HCEC 1CT (cell line): ENCODE measurements around the gene GFRA1.
A peak's percentile ranks its signal among the peaks of the same experiment; 100 is the strongest.

Experiments used
- DNase-seq: peaks from one replicate; pipeline ENCODE4 v3.0.0-alpha.2; 2017

GFRA1 gene

DNA sequence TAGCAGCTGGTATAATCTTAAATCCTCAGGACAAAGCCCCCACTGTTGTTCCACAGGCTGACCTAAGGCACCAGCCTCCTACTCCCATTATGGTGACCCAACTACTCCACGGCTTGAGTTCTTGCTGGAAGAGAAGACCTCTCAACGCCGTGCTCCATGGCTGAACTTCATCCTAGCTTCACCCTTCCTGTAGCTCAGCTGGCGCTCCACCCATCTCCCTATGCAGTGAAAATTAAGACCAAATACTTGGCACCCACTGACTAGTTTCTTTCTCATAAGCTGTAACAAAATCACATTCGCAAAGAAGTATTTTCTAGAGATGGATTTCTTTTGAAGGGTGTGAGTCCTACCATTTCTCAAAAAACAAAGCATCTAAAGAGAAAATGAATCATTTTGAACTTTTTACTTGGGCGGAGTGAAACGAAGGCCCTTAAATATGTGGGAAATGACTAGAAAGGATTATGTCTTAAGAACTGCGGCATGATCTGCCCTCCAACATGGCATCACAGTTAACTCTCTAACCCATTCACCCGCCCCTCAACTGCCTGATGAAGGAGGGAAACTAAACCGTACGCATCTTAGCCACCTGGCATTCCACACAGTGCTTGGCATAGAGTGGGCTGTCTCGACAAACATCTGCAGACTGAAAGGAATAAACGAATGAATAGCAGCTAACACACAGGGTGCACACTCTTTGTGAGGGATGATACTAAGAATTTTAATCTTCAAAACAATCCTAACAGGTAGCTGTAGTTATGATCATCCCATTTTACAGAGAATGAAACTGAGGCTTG is 32.7 kb downstream of the GFRA1 start:
- no peak for DNase-seq

DNA sequence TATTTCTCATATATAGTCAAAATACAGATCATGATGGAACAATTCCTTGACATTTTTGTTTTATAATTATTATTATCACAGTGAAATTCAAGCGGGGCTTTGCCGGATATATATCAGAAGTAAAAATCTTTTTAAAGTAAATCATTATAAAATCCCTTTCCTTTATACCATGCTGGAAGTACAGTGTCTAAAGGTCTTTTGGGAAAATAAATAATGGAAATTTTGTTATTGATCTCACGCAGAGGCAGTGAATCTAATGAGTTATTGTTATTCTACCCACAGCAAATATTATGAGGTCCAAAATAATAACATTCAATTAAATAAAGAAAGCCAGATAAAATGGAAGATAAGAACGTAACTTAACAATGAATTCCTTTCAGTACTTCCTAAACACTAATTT is 33.8 kb downstream of the GFRA1 start:
- no peak for DNase-seq

DNA sequence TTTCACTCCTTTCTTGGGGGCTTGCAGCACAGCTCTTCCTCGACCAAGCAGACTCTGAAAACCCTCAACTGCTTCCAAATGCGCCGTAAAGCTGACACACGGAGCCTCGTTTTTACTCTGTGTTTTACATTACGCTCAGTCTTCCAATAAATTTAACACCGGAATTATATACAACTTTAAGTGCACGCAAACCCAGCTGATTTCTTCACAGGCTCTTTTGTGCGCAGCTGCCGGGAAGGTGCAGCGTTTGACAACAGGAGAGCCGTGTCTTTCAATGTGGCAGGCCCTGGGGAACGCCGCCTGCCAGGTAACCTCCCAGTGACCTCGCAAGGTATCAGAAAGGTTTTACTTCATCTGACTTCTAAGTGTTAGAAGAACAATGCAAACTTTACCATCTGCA is 35.0 kb downstream of the GFRA1 start:
- no peak for DNase-seq

DNA sequence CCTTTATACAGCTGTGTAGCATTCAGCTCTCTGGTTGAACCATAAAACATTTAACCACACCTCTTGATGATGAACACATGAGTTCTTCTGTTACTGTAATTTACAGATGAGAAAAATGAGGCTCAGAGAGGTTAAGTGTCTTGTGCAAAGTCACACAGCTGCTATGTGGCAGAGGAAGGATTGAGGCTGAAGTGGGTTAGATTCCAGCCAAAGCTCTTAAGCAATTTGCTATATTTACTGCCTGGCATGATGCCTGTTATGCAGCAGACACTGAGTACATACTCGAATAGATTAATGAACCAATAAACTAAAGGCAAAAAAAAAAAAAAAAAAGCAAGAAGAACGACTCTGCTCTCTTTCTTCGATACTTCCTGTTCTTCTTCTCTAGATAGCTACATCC is 35.7 kb downstream of the GFRA1 start:
- no peak for DNase-seq

DNA sequence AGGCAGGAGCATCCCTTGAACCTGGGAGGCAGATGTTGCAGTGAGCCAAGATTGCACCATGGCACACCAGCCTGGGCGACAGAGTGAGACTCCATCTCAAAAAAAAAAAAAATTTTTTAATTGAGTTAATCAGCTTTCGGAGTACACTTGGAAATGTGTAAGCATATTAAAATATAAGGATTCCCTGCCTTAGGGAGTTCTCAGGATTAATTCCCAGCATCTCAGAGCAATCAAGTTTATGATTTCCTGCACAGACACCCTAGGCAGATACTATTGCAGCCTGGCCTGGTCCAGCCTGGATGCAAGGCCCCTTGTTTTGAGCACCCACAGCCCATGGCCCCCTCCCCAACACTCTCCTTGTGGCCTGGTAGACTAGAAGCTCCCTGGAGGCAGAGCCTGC is 39.8 kb downstream of the GFRA1 start:
- no peak for DNase-seq

DNA sequence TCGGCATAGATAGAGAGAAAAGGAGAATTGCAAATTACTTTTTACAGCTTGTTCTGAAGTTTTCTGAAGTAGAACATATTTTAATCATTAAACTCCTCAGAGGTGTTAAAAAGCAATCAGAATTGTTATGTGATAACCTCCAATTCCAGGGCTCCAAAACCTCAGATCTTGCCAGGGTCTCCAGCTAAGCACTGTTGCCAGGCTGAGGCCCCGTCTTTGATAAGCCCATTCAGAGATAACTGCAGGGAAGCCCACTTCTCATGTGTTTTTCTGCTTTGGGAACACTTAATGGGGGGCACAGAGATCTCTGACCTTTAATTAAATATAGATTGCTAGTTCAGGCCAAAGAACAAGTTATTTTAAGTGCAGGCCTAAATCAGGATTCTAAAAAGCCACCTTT is 40.4 kb downstream of the GFRA1 start:
- no peak for DNase-seq

DNA sequence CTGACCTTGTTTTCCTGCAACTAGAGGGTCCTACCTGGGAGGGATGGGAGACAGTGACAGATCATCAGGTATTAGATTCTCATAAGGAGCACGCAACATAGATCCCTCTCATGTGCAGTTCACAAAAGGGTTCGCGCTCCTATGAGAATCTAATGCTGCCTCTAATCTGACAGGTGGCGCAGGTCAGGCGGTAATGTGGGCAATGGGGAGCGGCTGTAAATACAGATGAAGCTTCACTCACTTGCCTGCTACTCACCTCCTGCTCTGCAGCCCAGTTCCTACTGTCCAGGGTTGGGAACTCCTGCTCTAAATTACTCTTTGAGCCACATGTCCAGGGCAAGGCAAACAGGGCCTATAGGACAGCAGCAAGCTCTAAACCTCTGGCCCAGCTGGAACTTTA is 46.2 kb downstream of the GFRA1 start:
- no peak for DNase-seq

DNA sequence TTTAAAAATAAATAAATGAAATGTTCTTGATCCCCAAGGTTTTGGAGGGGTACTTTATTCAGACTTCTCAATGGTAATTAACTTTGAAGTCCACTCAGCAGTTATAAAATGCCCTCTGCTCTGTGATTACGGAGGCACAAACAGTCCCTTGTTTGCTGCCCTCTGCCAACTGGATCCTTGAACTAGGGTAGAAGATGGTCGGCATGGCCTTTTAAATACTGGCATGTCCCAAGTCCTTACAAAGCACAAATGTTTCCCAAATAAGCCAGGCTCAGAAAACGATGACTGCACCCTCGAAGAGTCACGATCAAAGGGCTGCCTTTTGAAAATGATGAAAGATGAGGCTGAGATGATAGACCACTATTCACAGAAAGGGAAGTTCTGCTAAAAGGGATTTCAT is 47.0 kb downstream of the GFRA1 start:
- no peak for DNase-seq

DNA sequence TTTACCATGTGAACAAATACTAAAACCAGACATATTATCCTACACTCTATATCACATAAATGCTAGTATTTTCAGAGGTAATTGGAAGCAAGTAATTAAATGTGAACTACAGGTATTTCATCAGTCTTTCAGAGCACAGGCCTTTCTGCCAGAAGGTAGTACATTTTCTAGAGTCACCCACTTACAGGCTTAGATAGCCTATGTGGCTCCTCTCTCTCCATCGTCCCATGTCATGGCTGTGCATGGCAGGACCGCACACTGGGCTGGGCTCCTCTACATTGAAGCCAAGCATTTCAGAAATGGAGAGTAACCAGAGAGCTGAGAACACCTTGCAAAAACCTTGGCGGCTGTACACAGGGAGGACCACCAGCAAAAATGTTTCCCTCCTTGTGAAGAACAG is 49.7 kb downstream of the GFRA1 start:
- no peak for DNase-seq

DNA sequence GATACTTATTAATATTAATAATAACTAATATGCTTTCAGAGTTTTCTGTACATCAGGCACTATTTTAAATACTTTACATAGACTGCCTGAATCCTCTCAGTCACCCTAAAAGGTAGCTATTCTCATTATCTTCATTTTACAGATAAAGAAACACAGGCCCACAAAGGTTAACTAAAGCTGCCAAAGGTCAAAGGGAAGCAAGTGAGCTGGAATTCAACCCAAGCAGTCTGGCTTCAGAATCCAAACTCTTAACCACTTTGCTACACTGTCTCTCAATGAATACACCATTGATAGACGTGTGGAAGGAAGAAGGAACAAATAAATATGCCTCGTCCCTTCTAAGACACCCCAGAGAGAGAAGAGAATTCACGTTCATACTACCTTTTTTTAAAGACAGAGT is 52.0 kb downstream of the GFRA1 start:
- DNase-seq = no peak

DNA sequence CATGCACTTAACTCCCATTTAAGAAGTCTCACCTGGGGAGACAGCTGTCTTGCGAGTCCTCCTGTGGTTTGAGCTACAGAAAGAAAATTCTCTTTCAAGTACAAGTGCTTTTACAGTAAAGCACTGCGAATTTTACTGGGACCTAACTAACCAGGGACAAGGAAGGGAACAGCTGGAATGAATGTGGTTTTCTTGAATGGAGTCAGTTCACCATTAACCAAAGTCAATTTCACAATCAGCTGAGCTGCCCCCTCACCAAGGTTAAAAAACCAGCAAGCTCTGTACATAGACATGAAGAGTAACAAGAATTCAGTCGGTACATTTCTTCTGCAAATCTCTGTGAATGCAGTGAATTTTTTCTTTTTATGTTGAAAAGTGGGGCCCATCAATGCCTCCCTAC is 56.3 kb downstream of the GFRA1 start:
- no peak for DNase-seq

DNA sequence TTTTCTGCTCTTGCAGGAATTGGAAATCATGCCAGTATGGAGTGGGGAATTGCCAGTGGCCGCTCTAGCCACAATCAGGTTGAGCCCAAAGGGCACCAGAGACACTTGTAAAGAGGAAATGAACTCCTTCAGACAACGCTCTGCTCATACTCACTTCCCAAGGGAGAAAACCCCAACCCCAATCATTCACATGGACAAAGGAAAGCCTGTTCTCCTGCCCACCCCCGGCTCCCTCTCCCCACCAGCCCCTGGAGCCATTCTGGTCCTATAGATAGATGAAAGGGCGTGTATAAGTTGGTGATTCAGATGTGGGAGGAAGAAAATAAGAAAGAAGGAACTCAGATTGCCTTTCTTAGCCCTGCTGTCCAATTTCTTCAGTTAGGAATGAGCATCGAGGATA is 57.4 kb downstream of the GFRA1 start:
- no peak for DNase-seq

DNA sequence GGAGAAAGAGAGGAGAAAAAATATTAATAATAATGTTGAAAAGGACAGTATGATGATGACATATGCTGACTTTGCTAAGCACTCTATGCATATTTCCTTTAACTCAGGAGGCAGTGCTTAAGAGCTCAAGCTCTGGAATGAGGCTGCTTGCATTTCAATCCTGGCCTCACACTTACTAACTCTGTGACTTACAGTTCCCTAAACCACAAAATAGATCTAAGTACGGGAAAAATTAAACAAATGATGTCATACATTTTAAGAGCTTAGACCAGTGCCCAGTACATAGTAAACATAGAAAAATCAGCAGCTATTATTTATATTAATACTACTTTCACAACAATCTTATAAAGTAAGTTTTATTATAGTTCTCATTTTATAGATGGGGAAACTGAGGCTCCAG is 61.3 kb downstream of the GFRA1 start:
- DNase-seq = peak; percentile 89

DNA sequence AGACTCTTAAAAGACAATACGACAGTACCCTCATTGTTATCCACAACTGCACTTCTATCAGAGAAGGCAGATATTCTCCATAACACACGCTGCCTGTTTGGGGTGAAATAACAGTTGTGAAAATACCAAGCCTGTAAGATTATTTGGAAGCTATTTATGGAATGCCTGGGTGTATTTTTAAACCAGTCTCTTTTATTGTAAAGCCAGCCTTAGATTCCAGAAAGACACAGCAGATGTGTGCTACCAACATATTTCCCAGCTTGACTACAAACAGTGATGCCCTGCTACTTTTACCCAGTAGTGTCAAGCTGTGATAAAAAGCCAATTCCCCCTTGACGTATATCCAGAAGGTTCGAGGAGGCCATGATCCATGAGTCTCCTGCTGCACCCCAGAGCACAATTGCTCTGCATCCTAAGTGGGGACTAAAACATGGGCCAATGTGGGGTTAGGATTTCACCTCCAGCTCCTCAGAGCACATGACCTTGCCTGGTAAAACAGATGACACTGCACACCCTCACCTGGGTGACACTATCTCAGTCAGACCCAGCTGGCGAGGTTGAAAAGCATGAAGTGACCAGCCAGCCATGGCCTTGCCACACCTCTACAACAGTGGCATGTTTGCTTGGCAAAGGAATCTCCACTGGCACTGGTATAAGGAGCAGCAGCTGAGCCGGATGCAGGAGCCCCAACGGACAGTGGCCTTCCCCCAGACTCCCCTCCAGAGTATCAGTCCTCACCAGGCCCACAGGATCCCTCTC is 62.2 kb downstream of the GFRA1 start:
- DNase-seq = no peak

DNA sequence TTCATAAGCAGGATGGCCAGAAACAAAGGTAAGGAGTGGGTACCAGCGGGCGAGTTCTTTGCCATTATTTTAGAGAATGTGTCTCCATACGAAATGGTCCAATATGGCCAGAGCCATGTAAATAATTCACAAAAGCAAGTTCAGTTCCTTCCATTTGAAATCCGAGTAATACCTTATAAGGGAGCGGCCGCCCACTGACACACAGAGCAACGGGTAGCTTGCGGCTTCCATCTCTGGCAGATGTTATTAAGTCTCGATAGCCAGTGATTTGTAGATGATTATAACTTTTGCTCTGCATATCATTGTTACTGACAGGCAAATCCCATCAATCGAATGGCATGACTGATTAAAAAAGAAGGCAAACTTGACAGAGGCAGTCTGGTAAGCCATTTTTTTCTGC is 63.2 kb downstream of the GFRA1 start:
- DNase-seq = no peak

DNA sequence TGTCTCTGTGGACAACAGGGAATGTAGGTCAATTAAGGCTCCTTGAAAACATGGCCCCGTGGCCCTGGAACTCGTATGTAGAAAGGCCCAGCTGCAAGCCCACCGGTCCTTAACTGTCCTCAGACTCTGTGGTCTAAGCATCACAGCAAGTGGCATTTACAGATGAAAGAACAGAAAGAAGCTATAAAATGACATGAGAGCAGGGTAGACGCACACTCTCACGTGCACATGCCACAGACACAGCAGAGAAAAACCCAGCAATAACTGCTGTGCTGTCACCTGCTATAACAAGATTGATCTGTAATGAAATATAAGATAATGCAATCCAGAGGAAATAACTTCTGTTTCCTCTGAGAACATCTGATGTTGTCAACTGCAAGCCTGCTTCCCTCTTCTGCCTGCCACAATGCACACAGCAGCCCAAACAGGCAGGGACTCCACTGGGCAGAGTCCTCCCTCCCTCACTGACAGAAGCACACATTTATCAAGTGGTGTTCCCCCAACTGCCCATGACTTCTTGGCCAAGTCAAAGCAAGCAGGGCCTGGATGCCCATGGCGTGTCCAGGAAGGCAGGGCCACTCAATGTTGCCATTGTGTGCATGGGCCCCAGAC is 63.9 kb downstream of the GFRA1 start:
- no peak for DNase-seq

DNA sequence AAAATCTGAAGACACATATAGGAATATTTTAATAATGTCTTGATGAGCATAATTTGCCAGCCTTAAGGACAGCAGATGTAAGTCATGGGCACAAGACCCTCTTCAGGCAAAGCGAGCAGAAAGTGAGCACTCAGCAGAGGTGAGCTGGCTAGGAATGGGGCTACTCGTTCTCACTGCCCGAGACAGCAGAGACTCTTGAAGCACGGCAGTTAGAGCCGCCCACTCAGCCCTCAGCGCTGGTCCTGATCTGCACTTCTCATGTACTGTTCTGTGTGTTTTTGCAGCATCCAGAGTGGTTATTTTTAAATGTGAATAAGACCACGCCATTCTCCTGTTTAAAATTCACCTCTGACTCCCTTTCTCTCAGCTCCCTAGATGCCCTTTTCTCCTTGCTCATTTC is 65.3 kb downstream of the GFRA1 start:
- no peak for DNase-seq

DNA sequence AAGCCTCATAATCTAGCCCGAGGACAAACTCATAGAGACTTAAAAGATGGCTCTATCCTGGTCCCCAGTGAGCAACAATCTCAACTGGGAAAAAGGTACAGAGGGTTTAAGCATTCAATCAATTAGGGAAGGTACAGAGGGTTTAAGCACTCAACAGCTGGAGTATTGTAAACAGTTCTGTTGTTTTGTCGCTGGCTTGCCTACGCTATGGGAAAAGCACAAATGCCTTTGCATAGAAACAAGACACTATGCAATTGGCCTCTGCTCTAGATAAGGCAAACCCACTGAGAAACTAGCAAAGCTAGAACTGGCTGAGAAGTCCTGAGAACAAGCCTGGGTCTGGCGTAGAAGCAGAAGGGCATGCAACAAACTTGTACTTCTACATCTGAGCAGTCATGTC is 69.3 kb downstream of the GFRA1 start:
- no peak for DNase-seq

DNA sequence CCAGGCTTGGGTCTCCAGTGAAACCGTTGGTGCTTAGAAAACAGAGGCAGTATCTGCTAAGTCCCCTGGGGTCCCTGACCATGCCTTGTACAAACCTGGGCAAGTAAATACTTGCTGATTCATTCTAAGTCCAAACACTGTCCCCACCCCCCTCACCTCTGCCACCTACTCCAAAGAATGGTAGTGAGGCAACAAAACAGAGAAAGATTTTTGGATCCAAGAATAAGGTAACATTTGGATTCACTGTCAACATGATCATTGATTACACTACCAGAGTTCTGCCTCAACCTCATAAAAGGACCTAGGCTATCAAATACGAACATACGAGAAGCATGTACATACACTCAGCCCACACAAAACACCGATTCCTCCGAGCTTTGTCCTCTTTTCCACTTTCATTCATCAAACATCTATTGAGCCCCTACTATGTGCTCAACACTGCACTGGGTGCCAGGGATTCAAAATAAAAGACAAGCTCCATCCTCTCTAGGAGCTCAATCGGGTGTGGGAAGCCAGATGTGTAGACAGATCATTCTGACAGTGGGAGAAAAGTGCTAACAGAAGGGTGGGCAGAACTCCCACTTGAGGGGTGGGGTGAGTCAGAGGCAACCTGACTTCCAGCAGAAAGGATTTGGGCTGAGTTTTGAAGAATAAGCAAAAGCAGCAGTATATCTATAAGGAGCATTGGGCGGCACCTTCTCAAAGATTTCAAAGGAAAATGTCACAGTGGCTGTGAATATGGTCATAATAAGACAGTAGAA is 71.2 kb downstream of the GFRA1 start:
- DNase-seq = no peak

DNA sequence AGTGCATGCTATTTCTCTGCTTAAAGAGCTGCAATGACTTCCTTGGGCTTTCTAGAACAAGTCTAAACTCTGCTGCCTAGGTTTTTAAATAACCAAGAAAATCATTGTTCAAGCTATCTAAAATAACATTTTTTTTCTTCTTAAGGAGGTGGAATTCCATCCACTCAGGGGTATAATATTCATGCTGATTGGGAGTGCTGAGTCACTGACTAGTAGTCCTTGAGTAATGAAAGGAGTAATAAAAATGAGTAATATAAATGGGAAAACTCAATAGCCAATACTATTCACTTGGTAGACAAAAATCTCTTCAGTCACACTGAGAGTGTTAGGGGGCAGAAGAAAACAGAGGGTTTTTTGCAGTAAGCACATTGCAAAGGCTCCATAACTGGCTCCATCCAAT is 72.0 kb downstream of the GFRA1 start:
- DNase-seq = peak; percentile 21

DNA sequence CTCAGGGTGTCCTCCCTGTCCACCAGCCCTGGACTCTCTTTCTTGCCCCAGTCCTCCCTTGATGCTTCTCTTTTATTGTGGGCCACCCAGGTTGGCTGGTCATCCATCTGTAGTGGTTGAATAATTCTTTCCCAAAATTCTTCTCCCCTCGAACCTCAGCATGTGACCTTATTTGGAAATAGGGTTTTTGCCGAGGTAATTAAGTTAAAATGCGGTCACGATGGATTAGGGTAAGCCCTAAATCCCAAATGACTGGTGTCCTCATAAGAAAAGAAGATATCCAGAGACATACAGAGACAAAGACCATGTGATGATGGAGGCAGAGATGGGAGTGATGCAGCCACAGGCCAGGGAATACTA is 74.3 kb downstream of the GFRA1 start:
- DNase-seq = no peak

DNA sequence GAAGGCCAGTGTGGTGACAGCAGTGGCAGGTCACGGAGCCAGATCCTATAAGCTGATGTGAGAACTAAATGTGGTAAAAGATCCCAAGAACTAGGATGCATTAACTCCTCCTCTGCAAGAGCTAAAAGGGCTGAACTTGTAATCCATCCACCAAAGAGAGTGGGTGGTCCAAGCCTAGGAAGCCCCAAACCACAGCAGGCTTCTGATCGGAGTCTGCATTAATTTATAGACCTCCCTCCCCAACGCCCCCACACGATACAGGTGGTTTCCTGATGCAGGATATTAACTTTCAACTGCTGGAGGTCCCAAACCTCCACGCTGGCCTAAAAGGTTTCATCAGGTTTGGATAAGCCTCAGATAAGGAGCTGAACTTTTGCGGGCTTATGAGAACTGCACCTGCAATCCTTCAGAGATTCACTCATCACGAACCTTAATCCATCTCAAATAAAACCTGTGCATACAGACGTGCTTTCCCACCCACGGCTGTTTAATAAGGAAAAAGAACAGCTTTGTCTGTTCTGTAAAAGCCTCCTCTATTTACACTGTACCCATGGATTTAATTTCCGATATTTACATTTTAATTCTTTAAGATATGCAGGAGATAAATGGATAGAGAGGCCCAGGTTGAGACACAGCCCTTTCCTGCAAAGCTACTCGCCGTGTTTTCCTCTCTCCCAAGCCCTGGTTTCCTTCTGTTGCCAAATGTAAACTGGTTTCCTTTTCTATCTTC is 74.9 kb downstream of the GFRA1 start:
- no peak for DNase-seq

DNA sequence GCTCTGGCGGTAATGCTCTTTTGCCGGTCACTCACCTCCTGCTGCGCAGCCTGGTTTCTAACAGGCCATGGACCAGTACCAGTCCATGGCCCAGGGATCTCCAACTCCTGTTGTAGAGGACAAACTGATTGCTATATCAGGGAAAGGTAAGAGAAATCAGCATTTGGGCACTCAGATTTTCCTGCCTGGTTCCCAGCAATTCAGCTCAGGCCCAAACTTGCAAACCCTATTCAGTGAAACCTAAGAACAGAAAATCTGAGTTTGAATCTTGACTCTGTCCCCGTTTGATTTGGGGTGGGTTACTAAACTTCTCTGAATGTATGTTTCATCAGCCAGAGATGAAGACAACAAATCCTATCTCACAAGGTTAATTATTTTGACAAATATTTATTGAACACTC is 77.4 kb downstream of the GFRA1 start:
- no peak for DNase-seq
